Midbrain (tissue), 1 donor: ENCODE results near the gene TBC1D22B.

Experiments used
- DNase-seq: peaks from one replicate; lab custom pipeline; 2025; lab: John Stamatoyannopoulos, UW

Gene TBC1D22B

DNA sequence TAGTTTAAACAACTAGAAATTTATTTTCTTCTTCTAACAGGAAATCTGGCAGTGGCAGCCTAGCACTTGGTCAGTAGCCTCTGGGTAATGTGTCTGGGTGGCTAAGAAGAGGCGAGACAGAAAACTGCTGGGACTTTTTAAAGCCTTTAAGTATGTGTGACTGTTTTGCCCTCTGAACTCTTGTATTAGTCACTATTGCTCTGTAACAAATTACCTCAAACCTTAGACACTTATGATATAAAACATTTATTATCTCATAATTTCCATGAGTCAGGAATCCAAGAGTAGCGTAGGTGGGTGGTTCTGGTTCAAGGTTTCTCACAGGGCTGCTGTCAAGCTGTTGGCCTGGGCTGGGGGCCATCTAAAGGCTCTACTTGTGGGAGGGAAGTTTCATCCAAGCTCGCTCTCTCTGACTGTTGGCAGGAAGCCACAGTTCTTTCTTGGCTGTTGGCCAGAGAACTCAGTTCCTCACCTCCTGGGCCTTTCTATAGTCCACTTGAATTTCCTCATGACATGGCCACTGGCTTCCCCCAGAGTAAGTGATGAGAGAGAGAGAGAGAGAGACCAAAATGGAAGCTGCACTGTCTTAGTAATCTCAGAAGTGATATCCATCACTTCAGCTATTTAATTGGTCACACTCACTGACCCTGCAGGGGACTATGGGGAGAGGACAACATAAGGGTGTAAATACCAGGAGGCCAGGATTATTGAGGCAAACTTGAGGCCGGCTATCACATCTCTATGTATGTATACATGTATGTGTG is 17.4 kb upstream of the TBC1D22B start:
- DNase-seq, result peak; percentile 57

DNA sequence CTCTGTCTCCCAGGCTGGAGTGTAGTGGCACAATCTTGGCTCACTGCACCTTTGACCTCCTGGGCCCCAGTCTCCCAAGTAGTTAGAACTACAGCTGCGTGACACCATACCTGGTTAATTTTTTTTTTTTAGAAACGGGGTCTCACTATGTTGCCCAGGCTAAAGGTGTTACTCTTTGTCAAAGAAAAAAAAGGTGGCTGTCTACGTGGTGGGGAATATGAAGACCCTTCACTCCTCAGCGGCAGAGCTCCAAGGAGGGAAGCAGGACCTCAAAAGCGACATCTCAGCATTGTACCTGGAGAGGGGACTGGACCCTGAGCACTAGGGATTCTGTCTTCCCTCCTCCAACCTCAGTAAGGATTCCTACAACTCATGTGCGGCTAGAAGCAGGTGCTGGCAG is 16.4 kb upstream of the TBC1D22B start:
- no peak for DNase-seq

DNA sequence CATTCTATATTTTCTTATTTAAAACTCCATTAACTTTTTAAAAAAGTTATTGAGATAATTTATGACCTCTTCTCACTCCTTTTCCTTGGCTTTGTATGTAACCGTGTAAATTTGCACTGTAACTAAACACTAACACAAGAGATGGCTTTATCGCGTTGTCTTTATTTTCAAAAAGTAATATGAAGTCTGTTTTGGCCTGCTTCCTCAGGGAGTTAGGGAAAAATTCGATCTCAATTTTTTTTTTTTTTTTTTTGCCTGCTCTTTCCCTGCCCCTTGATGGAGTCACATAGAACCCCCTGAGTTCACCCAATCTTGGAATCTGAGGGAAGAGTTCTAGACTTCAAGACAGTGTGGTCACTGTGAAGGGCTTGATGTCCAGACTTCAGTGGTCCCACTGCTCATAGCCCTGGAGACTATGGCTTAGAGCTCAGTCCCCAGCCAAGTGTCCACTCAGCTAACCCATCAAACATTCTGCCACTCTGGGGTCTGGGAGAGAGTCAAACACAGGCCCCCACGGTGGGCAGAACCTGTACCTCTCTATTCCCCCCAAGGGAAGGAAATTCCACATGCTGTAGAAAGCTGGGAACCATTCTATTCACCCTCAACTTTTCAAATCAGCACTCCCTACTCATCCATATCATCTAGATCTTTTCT is 15.7 kb upstream of the TBC1D22B start:
- DNase-seq, result no peak

DNA sequence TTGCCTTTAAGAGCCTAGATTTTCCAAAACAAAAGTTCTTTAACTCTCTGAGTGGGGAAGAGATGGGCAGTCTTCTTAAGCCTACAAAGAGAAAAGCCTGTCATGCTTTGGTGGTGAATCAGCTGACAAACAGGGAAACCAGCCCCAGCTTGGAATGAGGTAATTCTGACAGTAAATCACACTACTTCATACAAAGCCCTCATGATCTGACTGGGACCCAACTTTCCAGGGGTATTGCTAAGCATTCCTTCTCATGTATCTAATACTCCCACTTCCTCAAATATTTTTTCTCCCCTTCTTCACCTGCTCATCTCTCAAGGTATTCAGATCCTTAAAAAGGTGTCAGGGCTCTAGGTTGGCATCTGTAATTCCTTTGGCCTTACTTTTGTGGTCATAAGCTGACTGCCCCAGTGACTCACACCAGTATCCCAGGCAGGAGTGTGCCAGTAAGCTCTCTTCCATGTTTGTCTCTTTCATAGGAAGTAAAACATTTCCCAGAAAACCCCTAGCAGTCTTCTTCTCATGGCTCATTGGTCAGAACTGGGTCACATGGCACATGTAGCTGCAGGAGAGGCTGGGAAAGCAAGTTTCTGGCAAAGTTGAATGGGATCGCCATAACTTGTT is 15.0 kb upstream of the TBC1D22B start:
- DNase-seq, result no peak

DNA sequence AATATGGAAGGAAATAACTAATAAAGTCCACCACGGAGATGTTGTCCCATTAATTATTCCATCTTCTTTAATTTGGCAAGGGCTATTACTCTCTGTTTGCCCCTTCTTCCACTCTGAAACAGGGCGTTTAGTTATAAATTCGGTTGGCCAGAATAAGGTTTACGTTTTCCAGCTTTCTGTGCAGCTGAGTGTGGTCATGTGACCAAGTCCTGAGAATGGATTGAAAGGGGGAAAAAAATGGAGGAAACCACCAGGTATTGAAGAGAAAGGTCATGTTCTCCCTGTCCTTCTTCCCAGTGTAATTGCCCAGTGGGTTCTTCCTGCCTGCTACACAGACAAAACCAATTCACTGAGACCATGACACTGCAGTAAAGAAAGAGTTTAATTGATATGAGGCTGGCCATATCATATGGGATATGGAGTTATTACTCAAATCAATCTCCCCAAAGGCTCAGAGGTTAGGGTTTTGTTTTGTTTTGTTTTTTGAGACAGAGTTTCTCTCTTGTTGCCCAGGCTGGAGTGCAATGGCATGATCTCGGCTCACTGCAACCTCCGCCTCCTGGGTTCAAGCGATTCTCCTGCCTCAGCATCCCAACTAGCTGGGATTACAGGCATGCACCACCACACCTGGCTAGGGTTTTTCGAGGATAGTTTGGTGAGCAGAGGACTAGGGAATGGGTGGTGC is 14.3 kb upstream of the TBC1D22B start:
- no peak for DNase-seq

DNA sequence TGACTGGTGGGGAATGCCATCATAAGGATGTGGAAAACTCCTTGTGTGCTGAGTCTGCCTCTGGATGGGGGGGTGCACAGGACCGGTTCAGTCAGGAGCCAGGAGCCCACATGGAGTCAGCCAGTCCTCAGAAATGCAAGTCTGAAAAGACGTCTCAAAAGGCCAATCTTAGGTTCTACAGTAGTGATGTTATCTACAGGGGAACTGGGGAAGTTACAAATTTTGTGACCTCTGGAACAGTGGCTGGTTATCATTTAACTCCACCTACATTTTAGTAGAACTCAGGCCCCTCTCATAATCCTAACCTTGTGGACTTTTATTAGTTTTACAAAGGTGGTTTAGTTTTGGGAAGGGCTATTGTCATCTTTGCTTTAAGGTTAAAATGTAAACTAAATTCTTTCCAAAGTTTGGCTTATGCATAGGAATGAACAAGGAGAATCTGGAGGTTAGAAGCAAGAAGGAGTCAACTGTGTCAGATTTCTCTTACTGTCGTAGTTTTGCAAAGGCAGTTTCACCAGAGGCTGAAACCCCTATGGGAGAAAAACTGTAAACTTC is 13.7 kb upstream of the TBC1D22B start:
- DNase-seq, result no peak

DNA sequence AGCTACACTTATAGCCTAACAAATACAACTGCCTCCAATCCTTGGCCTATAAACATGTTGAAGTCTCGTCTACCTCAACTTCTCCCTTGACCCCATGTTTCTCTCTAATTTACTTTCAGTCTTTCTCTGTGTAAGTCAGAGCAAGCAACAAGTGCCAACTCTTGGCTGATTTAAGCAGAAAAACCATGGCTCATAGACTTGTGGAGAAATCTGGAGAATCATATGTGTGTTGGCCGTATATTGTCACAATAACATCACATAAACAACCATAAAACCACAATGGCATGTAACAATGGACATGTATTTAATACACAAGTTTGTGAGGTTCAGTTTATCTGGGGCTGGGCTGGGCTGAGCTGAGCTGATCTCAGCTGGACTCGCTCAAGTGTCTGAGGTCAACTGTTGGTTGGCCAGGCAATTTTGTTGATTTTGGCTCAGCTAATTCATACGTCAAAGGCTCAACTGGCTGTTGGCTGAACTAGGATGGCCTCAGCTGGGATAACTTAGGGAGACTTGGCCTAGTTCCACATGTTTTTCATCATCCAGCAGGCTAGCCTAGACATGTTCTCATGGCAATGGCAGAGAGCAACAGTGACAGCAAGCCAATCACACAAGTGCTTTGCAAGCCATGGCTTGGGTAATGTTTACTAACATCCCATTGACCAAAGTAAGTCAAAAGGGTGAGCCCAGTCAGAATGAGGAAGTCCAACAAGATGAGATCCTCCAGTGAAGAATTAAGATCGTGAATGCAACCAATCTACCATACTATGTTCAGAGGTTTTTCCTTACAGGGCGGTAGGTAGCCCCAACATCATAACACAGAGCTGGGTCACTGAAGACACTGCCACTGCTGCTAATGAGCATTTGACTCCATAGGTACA is 12.9 kb upstream of the TBC1D22B start:
- peak; percentile 18 for DNase-seq

DNA sequence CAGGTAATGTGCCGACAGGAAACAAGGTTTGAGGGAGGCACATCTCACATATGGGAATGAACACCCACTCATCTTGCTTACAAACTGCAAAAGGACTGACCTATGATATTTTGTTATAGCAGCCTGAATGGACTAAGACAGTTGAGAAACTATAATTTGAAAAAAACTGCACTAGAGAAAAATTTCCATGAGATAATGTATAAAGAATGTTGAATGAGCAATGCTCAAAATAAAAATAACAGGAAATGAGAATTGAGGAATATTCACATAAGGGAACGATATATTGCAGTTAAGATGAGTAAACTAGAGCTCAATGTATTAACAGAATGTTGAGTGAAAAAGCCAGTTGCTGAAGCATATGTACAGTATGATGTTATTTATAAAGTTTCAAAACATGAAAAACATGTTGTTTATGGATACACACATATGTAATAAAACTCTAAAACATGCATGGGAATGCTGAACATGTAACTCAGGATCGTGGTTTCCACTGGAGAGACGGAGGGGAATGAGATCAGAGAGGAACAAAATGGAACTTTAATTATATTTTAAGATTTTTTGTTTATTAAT is 6.3 kb upstream of the TBC1D22B start:
- DNase-seq, result no peak

DNA sequence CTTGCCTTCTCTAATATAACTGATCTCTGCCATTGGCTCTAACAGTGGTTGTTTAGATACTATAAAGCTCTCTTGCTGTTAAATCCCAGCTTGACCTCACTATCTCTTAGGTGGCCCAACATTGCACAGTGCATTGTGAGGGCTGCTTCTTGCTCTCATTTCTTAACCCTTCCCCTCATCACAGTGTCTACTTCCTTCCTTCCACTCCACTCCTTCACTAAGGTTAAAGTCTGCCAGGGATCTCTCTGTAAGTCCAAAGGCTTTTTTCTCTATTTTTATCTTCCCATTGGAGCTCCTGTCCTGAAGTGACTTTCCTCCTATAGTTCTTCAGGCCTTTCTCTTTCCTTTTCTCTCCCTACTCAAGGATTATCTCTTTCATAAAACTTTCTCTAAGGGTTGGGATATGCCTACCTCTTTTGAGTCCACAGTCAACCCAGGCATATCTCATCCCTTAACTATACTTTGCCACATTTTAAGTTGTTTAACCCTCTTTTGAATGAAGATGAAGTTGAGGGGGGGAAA is 4.0 kb upstream of the TBC1D22B start:
- no peak for DNase-seq

DNA sequence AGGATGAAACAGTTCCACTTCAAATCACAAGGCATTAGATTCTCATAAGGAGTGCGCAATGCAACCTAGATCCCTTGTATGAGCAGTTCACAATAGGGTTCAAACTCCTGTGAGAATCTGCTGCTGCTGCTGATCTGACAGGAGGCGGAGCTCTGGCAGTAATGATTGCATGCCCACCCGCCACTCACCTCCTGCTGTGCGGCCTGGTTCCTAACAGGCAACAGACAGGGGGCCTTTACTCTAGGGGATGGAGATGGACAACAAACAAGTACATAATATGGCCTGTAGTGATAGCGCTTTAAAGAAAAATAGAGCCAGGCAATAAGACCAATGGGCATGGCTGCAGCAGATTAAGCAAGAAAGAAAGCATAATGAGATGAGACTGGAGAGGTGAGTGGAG is 2.7 kb upstream of the TBC1D22B start:
- DNase-seq, result no peak

DNA sequence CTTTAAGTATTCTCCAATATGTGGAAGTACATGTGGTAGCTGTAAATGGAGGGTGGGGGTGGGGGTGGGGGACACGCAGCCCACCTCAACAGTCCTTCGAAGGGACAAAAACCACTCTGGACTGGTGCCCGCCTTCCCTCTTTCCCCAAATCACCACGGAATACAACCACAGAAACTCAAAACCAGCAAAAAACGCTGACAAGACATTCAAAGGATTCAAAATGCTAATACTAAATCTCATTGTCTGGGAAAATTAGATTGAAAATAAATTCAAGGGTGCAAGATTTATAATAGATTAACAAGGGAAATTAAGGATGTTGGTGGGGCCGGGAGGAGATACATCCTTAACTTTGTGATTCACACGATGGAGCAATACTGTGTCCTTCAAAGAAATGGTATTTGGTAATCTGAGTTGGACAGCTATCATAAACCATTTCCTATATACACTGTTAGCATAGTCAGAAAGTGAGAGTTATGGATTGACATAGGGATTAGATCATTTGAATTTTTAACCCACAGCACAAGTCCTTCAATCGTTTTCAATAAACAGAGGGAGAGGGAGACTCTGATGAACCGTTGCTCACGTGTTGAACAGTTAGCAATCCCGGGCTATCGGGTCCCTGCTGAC is 766 bp upstream of the TBC1D22B start:
- DNase-seq, result no peak

DNA sequence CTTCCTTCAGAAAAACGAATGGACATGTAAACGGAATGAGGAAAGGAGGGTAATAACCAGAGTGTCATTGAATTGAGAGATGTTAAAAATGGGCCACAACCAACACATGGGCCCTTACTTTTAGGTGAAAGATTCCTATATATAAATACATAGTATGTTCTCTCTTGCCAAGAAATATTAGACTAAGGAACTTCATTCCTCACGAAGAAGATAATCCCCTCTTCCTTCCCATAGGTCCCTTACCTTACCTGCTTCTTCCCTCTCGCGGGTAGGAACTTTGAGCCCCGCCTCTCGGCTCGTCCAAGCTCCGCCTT is 295 bp upstream of the TBC1D22B start:
- DNase-seq, result no peak

DNA sequence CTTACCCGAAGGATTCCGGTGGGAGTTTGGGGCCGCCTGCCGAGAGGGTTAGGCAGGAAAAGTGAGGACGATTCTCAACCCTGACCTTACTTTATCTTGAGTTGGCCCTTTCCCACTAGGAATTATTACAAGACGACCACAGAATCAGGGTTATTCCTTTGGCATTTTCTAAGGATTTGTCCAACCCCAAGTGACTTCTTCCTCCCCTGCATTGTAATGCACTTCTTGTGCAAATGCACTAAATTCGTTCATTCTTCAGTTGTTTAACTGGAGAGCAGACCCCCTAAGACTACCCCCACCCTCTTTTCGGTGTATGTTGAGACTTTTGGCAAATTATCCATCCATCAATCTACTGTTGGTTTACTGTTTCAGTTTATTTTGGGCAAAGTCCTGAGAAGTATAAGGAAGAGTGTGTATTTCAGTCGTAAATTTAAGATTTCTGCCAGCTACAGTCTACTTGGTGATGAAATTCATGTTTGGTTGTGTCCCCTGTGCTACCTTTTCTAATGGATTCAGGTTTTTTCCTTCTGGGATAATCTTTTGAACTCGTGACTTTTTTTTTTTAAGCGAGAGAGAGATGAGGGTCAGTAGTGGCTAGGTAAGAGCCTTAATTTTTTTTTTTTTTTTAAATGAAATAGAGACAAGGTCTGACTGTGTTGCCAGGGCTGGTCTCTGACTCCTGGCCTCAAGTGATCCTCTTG is 983 bp downstream of the TBC1D22B start:
- no peak for DNase-seq

DNA sequence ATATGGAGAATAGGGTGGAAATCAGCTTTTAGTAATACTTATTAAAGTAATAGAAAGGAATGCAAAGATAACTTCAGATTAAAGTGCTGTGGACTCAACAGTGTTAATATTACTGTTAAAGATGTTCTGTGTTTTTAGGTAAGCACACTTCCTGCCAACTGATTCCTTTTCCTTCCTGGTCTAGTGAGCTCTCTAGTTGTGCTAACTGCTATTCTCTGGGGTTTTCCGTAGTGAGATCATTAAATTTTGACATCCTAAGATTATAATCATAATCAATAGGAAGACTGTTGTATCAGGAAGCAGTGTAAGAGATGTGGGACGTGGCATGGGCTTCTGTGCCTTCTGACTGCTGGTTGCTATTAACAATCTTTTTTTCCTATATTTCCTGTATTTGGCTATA is 1.6 kb downstream of the TBC1D22B start:
- no peak for DNase-seq

DNA sequence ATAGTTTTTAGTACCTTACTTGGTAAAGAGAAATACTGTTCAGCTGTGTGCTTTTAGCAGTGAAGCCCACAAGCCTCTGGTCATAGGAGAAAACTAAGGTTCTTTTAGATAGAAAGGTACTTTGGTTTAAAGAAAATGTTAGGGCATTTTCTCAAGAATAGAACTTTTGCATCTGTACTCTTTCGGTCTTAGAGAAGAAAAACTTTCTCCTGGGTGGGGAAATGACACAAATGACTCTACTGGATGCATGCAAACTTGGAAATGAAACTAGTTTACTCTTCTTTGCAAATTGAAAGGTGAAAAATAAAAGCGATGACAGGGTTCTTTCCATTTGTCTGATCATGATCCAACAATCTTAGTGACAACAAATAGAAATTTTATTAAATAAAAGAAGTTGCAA is 2.5 kb downstream of the TBC1D22B start:
- DNase-seq, result no peak

DNA sequence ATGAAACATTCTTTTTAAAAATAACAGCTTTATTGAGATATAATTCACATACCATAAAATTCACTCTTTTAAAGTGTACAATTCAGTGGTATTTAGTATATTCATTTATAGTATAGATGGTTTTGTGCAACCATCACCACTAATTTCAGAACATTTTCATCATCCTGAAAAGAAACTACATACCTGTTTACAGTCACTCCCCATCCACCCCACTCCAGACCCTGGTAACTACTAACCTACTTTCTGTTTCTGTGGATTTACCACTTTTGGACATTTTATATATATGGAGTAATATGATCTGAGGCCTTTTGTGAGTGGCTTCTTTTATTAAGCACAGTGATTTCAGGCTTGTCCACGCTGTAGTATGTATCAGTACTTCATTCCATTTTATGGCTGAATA is 2.9 kb downstream of the TBC1D22B start:
- no peak for DNase-seq

DNA sequence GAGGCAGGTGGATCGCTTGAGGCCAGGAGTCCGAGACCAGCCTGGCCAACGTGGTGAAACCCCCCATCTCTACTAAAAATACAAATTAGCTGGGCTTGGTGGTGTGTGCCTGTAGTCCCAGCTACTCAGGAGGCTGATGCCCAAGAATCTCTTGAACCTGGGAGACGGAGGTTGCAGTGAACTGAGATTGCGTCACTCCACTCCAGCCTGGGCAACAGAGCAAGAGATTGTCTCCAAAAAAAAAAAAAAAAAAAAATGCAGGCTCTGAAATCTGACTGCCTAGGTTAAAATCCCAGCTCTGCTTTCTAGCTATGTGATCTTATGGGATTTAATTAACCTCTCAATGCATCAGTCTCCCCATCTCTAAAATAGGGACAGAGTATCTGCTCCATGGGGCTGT is 3.6 kb downstream of the TBC1D22B start:
- no peak for DNase-seq

DNA sequence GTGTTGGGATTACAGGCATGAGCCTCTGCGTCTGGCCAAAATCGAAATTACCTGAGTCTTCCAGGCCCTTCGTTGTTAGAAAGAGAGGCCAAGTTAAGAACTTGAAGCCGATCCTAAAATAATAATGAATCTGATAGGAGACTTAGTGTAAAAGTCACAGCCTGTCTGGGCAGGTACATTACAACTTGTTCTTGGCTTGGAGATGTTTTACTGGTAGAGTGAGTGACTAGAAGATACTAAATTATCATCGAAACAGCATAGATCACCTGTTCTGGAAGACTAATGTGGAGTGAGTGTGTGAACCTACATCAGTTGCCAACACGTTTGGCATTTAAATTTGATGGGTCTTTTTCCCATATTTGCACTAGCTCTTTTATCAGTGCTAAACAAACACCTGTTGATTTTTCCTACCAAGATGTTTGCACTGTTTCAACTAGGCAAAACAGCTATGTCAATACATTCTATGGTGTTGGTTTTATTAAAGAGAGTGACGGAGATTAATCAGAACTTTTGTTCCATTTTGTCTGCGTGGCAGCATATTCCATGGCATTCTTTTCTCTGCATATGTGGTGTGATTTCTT is 5.0 kb downstream of the TBC1D22B start:
- no peak for DNase-seq

DNA sequence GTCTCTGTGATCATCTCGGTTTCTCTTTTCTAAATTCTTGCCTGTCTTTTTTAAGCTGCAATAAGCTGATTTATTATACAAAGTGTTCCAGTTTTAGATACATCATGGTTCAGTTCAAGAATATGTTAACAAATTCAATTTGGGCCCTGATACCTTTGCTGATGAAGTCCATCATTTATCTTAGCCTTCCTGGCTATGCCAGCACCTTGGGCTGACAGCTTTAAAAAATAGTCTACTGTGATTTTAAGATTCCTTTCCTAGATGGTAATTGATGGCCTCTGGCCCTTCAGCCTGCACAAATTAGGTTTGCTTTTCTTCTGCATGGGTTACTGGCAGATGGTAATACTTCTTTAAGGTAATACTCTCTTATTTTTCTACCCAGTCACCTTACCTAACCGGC is 7.4 kb downstream of the TBC1D22B start:
- DNase-seq, result no peak

DNA sequence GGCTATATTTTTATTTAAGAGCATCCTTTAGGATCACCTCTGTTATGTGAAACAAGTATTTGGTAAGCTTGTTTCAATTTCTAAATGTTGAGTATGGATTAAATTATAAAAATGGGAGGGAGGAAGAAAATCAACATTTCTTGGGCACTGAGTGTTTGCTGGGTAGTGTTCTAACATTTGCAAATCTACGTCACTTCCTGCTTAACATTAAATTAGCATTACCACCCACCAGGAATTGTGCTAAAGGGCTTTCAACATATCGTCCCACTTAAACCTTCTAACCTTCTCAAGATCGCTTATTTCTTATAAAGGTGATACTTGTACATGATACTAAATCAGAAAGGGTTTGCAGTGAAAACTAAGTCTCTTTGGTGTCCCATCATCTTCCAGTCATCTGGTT is 8.3 kb downstream of the TBC1D22B start:
- no peak for DNase-seq
